Kidney (tissue), 14 donors: Measurements from ENCODE around the gene PCNT. TPM values are rescaled to one million over a fixed set of nuclear protein-coding genes. Genes with fewer than 3 reads are reported as not detected.
A peak's percentile ranks its signal among the peaks of the same experiment; 100 is the strongest.

Source experiments
- DNase-seq, 5 donors: peaks; one replicate each; pipeline ENCODE4 v3.0.0-alpha.2; 2013 to 2020
- FAIRE-seq: peaks from 2 replicates; lab custom pipeline; 2012; peaks lifted over from hg19 to GRCh38; lab: Jason Lieb, UNC
- H3K27ac ChIP-seq, 2 donors: one replicate each; pipeline ENCODE4 v1.7.0; 2013; ENCODE audit warnings: low read depth in 2 of 2, low read length in 2 of 2, inconsistent platforms in 1 of 2
- H3K27me3 ChIP-seq: one replicate; pipeline ENCODE4 v1.7.1; 2013; ENCODE audit warnings: low read length, inconsistent platforms; ENCODE audit not compliant: control insufficient read depth, insufficient read depth
- H3K36me3 ChIP-seq, 3 donors: one replicate each; pipeline versions ENCODE4 v1.7.0 to v1.7.1; 2013; ENCODE audit warnings: low read length in 3 of 3, control low read depth in 1 of 3, inconsistent platforms in 1 of 3; ENCODE audit not compliant: insufficient read depth in 3 of 3, control insufficient read depth in 2 of 3
- H3K4me1 ChIP-seq, 3 donors: one replicate each; pipeline versions ENCODE4 v1.7.0 to v1.7.1; 2013; ENCODE audit warnings: low read length in 3 of 3, inconsistent platforms in 1 of 3, low read depth in 1 of 3; ENCODE audit not compliant: control insufficient read depth in 2 of 3, insufficient read depth in 2 of 3
- H3K4me3 ChIP-seq, 3 donors: one replicate each; pipeline versions ENCODE4 v1.7.0 to v1.8.1; 2013; ENCODE audit warnings: low read length in 3 of 3, control low read depth in 1 of 3, inconsistent platforms in 1 of 3
- H3K9ac ChIP-seq, 3 donors: one replicate each; pipeline versions ENCODE4 v1.7.0 to v1.7.1; 2013; ENCODE audit warnings: low read length in 3 of 3, control low read depth in 1 of 3, inconsistent platforms in 1 of 3
- H3K9me3 ChIP-seq, 3 donors: one replicate each; pipeline versions ENCODE4 v1.7.0 to v1.7.1; 2013; ENCODE audit warnings: low read length in 3 of 3, control low read depth in 1 of 3, inconsistent platforms in 1 of 3; ENCODE audit not compliant: control insufficient read depth in 2 of 3, insufficient read depth in 1 of 3
- CTCF ChIP-seq: IDR thresholded peaks from 3 replicates; pipeline ENCODE4 v1.5.1; 2012; ENCODE audit warnings: mild to moderate bottlenecking, moderate library complexity, borderline replicate concordance; ENCODE audit not compliant: insufficient read depth; ENCODE audit errors: extremely low read depth
- intact Hi-C: fragments of 100-400 bp; cut with DNase I; formaldehyde crosslinking; loops from one replicate; pipeline ENCODE4 v1.11.1; 2022
- polyA plus RNA-seq: library from polyadenylated mRNA; stranded (reverse); fragments of 350-450 nt; fragmentation: Illumina TruSeq; extraction: RNeasy Lipid Tissue Mini Kit (QIAGEN cat#74804); gene quantifications from one replicate; pipeline ENCODE4 v1.2.3, GENCODE V29; 2014; ENCODE audit warnings: low read depth, low replicate concordance; ENCODE audit not compliant: insufficient read depth
- total RNA-seq: library from RNA; stranded (reverse); fragmentation: NEBNext Ultra II Directional; extraction: Animal tissue kit (Norgen Biotek cat#: 25700); gene quantifications from one replicate; pipeline ENCODE4 v1.2.1, GENCODE V29; 2021
- donor health status: control.
- donor health status: control.
- donor health status: control.
- donor health status: control.
- donor health status: control.
- donor health status: DM: yes; HTN: yes; CAD: no.
- donor health status: Normal renal cell carcinoma (clear cell type).

Gene PCNT
- total and polyA plus RNA-seq, 2 donors from 2014 or later: 4.2 to 26.1 TPM

GRCh38 chr21:46324390-46325072 lies 575 bp downstream of the PCNT start:
- peak overlapping the region; percentile 83 to 93 for H3K27ac ChIP-seq
- FAIRE-seq: no peak
- intact Hi-C loops: no loop called here

GRCh38 chr21:46325073-46325912 lies 1.3 kb downstream of the PCNT start:
- intact Hi-C loops: no loop called here
- TF ChIP-seq CTCF: no peak
- DNase-seq (peak; percentile 62 to 86 (median 71)), FAIRE-seq (no peak)
- peaks cover 0 to 3% (median 0%) of the 10 kb centered on the region in 3 donors for H3K36me3 ChIP-seq
- H3K9me3 ChIP-seq: no peaks in the 10 kb centered on the region
- H3K4me1 ChIP-seq: peaks cover 0 to 14% (median 3%) of the 10 kb centered on the region in 3 donors
- H3K27ac ChIP-seq: peak overlapping the region; percentile 4 to 63
- peak overlapping the region; percentile 28 to 66 (median 40) for H3K4me3 ChIP-seq
- H3K27me3 ChIP-seq: no peaks in the 10 kb centered on the region
- peak overlapping the region in 2 of 3 donors; percentile 34 to 51 for H3K9ac ChIP-seq

More at GRCh38 chr21:46324390-46325072, 575 bp downstream of the PCNT start:
- TF ChIP-seq CTCF: no peak
- H3K4me3 ChIP-seq: peak overlapping the region; percentile 82 to 90 (median 89)
- no peaks in the 10 kb centered on the region for H3K36me3 ChIP-seq
- peak overlapping the region in 2 of 3 donors; percentile 74 to 77 for H3K9ac ChIP-seq
- H3K27me3 ChIP-seq: no peaks in the 10 kb centered on the region
- peaks cover 0 to 12% (median 3%) of the 10 kb centered on the region in 3 donors for H3K4me1 ChIP-seq
- no peaks in the 10 kb centered on the region for H3K9me3 ChIP-seq
- peak; percentile 91 to 96 (median 95) for DNase-seq

GRCh38 chr21:46326110-46326703 lies 2.3 kb downstream of the PCNT start:
- no peak overlapping the region for H3K4me3 ChIP-seq
- H3K4me1 ChIP-seq: peaks cover 2 to 14% (median 3%) of the 10 kb centered on the region in 3 donors
- FAIRE-seq (no peak), DNase-seq (peak in 1 of 5 donors; percentile 47)
- no peak overlapping the region for H3K9ac ChIP-seq
- no peaks in the 10 kb centered on the region for H3K27me3 ChIP-seq
- TF ChIP-seq CTCF: no peak
- no peak overlapping the region for H3K27ac ChIP-seq
- intact Hi-C loops: no loop called here
- H3K36me3 ChIP-seq: peaks cover 0 to 3% (median 0%) of the 10 kb centered on the region in 3 donors
- no peaks in the 10 kb centered on the region for H3K9me3 ChIP-seq
